ENCODE results near the gene RAN.
A peak's percentile ranks its signal among the peaks of the same experiment; 100 is the strongest.
"Not testable (repeated sequence)": the region's sequence is repeated elsewhere in the genome, so short reads cannot be mapped to it uniquely, and the experiment has no call there.

The RAN gene

DNA sequence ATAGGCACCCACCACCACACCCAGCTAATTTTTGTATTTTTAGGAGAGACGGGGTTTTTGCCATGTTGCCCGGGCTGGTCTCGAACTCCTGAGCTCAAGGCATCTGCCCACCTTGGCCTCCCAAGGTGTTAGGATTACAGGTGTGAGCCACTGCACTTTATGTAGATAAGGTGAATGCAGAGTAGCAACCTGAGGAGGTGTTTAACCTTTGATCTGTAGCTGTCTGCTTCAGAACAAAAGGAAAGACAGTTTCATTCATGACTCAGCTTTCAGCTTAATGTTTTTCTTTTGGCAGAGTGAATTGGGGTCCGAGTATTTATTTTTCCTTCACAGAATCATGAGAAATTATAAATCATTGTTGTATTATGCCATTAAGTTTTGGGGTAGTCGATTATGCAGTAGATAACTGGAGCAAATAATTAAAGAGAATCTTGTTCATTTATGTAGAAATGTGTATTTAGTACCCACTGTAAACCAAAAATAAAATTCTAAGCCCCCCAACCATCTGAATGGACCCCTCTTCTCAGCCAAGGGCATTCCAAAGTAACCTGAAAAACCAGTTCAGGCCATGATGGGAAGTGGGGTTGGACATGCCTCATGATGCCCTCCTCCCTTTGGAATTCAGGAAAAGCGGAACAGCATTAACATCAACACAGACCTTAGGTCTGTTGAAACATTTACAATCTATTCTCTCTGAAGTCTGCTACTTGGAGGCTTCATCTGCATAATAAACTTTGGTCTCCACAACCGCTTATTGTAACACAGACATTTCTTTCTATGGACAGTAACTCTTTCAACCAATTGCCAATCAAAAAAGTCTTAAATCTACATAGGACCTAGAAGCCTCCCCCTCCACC, 22.1 kb upstream of the RAN start:
- no peak for DNase-seq (ENCODE audit: low read depth, low spot score)

DNA sequence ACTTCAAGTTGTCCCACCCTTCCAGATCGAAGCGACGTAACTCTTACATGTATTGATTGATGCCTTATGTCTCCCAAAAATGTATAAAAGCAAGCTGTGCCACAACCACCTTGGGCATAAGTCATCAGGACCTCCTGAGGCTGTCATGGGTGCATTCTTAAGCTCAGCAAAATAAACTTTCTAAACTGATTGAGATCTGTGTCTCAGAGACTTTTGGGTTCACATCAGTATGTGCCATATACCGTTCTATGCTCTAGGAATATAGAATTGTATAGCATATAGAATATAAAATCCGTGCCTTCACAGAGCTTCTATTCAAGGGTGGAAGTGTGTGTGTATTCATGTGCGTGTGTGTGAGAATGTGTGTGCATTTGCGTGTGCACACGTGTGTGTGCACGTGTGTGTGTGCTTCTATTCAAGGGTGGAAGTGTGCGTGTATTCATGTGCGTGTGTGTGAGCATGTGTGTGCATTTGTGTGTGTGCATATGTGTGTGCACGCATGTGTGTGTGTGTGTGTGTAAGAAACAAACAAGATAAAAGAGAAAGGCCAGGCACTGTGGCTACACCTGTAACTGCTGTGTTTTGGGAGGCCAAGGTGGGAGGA, 21.3 kb upstream of the RAN start:
- DNase-seq (ENCODE audit: low read depth, low spot score), result no peak

DNA sequence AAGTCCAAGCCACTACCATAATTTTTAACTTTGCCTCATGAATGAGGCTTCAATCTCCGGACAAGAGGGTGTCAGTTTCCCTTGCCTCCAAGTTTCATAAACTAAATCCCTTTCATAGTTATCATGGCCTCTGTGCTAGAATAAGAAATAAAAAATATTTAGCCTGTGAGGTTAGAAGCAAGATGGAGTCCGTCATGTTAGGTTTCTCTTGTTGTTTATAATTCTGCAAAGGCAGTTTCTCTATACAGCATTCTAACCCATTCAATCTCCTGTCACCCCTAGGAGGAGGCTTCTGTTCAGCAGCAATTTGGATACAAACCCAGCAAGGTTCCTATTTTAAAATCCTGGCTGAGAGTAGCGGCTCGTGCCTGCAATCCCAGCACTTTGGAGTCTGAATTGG, 15.8 kb upstream of the RAN start:
- no peak for DNase-seq (ENCODE audit: low read depth, low spot score)

DNA sequence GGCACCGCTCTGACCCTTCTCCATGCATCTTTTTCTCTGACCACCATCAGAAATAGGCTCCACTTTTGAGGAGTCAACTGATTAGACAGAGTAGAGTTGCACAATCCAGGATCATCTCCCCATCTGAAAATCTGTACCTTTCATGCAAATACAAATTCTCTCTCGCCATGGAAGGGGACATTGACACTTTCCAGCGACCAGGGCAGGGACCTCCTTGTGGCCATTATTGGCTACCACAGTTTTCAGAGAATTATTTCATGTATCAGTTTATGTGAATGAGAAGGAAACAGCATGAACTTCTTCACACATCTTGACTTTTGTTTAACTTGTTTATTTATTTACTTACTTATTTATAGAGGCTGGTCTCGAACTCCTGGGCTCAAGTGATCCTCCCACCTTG, 13.8 kb upstream of the RAN start:
- no peak for DNase-seq (ENCODE audit: low read depth, low spot score)

DNA sequence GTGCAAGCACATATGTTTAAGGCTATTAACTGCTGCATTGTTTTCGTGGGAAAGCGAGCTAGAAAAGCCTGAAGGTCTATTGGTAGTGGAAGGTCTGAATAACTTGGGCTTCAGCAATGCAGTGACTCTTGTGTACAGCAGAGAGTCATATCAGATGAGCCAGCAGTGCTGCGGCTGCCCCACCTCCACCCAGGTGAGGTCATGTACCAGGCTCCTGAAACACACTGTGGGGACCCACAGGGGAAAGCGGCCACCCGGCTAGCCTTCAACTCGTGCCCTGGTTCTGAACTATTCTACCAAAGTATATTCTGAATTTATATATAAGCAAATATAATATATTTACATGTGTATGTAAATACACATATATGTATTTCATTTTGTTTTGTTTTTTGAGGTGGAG, 12.7 kb upstream of the RAN start:
- no peak for DNase-seq (ENCODE audit: low read depth, low spot score)

DNA sequence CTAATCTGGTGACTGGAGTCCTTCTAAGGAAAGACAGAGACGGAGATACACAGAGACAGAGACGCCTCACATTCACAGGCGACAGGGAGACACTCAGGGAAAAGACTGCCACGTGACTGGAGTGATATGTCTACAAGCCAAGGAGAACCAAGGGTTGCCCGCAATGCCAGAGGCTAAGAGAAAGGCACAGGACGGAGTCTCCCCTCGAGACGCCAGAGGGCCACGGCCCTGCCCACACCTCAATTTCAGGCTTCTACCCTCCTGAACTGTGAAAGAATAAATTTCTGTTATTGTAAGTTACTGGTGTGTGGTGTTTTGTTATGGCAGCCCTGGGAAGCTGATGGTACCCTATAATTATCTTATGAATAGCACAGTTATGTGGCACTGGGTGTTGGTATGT, 11.6 kb upstream of the RAN start:
- no peak for DNase-seq (ENCODE audit: low read depth, low spot score)

DNA sequence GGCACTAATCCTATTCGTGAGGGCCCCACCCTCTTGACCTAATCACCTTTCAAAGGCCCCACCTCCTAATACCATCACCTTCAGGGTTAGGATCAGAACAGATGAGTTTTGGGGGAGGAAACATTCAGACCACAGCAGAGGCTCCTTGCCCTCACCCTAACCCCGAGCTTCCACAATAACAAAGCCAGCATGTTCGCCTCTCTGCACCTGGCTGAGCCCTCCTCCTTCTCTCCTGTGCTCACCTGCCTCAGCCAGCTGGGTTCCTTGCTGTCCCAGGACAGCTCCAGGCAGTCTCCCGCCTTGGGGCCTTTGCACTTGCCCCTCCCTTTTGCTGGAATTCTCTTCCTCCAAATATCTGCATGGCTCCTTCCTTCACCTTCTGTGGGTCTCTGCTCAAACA, 9.7 kb upstream of the RAN start:
- no peak for DNase-seq (ENCODE audit: low read depth, low spot score)

DNA sequence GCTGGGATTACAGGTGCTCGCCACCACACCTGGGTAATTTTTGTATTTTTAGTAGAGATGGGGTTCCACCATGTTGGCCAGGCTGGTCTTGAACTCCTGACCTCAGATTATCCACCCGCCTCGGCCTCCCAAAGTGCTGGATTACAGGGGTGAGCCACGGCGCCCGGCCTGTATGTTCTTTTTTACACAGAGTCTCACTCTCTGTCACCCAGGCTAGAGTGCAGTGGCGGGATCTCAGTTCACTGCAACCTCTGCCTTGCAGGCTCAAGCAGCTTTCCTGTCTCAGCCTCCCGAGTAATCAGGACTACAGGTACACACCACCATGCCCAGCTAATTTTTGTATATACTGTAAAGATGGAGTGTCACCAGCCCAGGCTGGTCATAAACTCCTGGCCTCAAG, 9.1 kb upstream of the RAN start:
- not testable (repeated sequence) for DNase-seq (ENCODE audit: low read depth, low spot score)

DNA sequence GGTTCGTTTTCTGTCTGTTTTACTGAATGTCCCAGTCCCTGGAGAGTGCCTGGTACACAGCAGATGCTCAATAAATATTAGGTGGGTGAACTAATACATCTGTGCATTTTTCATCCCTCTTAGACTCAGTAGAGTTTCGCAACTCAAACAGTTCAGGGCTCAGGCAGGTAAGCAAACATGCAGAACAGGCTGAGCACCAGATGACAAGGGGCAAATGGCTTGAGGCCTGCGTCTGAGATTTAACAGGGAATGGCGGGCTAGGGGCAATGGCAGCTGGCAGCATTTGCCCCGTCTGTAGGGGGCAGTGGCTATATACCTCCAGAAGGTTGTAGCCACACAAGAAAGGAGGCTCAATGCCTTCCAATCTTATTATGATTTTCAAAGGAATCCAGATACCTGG, 8.6 kb upstream of the RAN start:
- no peak for DNase-seq (ENCODE audit: low read depth, low spot score)

DNA sequence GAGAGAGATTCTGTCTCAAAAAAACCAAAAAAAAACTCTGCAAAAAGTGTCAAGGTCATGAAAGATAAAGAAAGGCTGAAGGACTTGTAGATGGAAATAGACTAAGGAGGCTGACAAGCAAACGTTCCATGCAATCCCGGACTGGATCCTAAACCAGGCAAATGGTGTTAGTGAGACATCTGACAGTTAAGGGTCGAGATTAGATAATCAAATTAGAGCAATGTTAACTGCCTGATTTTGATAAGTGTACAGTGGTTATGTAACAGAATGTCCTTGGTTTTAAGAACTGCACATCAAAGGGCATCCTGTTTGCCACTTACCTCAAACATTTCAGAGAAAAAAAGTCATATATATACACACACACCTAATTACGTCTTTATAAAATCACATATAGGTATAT, 3.5 kb upstream of the RAN start:
- no peak for DNase-seq (ENCODE audit: low read depth, low spot score)

DNA sequence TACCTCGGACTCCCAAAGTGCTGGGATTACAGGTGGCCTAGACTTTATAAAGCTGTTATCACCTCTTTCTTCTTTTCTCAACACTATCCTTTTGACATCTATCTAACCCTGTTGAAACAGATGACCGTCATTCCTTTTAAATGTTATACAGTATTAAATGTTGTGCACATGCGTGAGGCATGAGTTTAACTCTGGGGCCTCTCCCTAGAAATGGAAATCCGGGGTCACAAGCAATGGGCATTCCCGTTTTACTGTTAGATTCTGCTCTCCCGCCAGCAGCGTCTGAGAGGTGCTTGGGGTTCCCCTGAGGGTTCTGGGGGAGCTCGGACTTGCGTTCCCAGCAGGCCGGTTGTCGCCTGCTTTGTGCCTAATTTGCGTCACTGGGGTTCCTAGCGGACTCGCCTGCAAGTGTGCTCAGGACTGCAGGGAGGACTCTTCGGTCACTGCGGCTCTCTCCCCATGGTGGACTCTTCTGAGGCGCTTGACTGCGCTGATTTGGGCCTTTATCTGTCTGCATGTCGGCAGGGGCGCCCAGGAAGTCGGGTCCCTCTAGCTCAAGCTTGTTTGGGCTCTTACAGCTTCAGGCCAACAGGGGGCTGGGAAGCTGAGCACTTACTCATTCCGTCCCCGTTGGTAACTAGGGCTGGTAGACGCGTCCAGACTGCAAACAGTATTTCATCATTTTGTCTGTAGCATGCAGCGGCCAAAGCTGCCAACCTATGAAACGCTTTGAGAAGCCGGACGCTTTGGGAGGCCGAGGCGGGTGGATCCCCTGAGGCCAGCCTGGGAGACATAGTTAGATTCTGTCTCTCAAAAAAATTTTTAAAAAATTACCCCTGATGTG, 1.2 kb upstream of the RAN start:
- peak; percentile 89 for DNase-seq (ENCODE audit: low read depth, low spot score)

DNA sequence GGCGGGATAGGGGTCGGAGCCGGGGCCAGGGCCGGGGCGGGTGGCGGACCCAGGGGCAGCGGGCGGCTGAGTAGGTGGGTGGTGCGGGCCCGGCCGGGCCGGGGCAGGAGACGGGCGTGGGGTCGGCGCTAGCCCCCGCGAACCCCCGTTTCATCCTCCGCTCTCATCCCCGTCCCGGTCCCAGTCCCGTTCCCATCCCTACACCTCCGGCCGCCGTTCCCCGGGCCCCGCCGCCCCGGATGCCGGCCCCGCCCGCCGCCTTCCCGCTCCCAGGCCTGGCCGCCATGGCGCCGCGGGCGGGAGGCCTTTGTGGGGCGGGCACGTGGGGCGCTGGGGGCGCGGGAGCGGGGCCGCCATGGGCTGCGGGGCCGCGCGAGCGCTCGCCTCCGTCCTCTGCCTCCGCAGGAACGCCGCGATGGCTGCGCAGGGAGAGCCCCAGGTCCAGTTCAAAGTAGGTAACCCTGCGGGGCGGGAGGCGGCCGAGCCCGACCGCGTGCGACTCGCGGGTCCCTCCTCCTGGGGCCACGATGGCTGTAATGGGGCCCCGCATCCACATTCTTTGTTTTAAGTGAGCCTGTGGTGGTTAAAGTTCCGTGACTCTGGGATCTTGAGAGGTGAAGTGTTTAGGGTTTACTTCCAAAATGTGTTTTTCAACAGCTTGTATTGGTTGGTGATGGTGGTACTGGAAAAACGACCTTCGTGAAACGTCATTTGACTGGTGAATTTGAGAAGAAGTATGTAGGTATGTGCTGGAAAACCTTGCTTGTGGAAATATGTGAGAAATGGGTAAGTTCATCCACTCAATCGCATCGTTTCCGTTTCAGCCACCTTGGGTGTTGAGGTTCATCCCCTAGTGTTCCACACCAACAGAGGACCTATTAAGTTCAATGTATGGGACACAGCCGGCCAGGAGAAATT, 572 bp downstream of the RAN start:
- DNase-seq (ENCODE audit: low read depth, low spot score), result peak; percentile 70

DNA sequence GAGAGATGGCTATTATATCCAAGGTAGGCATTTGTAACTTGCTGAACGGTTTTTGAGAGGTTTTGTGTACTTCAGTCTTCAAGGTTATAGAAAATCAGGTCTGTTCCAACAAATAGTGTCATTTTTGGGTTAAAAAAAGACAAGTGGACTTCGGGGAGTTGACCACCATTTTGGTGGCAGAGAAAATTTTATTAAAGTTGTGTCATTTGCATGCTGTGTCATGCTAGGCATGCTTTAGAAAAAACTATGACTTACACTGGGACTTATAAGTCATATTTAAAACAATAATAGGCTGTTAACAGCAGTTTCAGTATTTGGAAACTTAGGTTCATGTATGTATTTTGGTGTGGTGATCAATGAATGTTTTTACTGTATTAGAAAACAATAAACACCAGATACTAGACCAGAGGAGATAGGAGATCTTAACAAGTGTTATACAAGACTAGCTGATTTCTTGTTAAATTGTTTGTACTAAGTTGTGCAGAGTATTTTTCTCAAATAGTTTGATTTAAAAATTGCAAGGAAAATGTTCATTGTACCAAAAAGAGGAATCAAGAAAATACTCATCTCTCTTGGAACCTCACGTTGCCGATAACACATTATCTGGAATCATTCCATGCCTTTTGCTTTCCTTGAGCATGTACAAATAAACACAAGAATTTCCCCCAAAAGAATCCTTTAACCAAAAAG, 1.4 kb downstream of the RAN start:
- DNase-seq (ENCODE audit: low read depth, low spot score), result no peak

DNA sequence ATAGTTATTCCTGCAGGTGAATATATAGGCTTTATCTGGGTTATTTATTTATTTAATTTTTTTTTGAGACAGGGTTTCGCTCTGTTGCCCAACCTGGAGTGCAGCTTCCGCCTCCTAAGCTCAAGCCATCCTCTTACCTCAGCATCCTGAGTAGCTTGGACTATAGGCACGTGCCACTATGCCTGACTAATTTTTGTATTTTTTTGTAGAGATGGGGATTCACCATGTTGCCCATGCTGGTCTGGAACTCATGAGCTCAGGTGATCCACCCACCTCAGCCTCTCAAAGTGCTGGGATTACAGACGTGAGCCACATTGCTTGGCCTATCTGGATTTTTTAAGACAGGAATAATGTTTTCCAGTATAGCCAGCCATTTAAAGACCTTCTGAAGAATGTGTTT, 2.0 kb downstream of the RAN start:
- no peak for DNase-seq (ENCODE audit: low read depth, low spot score)

DNA sequence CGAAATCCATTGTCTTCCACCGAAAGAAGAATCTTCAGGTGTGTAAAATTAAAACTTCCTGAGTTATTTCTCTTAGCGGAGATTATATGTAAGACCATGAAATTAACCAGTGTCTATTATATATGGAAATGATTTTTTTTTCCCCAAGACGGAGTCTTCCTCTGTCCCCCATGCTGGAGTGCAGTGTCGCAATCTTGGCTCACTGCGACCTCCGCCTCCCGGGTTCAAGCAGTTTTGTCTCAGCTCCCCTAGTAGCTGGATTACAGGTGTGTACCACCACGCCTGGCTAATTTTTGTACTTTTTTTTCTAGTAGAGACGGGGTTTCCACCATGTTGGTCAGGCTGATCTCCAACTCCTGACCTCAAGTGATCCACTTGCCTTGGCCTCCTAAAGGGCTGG, 2.8 kb downstream of the RAN start:
- no peak for DNase-seq (ENCODE audit: low read depth, low spot score)

DNA sequence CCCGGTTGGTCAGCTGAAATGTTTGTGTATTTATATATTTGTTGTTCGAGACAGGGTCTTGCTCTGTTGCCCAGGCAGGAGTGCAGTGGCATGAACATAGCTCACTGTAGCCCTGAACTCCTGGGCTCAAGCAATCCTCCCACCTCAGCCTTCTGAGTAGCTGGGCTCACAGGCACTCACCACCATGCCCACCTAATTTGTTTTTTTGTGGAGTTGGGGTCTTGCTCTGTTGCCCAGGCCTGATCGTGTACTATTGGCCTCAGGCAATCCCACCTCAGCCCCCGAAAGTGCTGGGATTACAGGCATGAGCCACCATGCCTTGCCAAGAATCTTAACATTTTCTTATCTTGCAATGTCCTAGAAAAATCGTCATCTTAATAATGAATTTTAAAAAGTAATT, 3.3 kb downstream of the RAN start:
- no peak for DNase-seq (ENCODE audit: low read depth, low spot score)

DNA sequence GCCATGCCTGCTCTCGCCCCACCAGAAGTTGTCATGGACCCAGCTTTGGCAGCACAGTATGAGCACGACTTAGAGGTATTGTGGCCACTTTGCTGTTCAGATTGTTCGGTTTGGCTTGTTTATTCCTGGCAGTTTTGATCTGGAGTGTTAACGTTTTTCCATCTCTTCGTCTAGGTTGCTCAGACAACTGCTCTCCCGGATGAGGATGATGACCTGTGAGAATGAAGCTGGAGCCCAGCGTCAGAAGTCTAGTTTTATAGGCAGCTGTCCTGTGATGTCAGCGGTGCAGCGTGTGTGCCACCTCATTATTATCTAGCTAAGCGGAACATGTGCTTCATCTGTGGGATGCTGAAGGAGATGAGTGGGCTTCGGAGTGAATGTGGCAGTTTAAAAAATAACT, 3.8 kb downstream of the RAN start:
- not testable (repeated sequence) for DNase-seq (ENCODE audit: low read depth, low spot score)

DNA sequence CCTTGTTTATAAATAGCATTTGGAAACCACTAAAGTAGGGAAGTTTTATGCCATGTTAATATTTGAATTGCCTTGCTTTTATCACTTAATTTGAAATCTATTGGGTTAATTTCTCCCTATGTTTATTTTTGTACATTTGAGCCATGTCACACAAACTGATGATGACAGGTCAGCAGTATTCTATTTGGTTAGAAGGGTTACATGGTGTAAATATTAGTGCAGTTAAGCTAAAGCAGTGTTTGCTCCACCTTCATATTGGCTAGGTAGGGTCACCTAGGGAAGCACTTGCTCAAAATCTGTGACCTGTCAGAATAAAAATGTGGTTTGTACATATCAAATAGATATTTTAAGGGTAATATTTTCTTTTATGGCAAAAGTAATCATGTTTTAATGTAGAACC, 4.4 kb downstream of the RAN start:
- DNase-seq (ENCODE audit: low read depth, low spot score), result no peak

DNA sequence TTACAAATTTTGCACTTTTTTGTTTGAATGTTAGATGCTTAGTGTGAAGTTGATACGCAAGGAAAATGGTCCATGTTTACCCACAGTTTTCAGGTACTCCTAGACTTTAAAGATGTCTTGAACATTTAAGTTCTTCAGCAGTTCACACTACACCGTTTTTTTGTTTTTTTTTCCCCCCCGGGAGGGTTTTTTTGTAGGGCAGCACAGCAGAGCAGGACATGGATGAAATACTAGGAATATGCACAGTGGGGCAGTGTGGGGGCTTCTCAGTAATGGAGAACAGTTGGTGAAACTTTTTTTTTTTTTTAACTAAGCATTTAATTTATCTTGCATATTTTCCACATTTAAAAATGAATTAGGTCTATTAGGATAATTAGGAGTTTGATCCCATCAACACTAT, 4.9 kb downstream of the RAN start:
- no peak for DNase-seq (ENCODE audit: low read depth, low spot score)

DNA sequence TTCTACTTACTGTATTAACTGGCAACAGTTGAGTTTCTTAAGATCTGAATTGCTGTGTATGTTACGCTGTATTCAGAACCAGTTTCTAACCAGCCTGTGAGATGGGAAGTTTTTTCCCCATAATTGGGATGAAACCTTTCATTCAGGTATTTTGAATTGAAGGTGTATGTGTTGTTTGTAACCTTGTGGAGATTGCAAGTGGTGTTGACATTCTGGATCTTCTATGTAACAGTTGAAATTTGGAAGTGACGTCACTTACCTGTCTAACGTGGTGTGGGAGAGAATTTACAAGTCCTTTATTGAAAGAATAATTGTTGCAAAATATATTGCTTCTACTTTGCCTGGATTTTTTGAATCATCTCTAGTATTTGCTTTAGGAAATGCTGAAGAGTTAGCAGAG, 5.5 kb downstream of the RAN start:
- DNase-seq (ENCODE audit: low read depth, low spot score), result no peak
